Colon (tissue), 2 donors: ENCODE results near the gene PRDM16.
"Not testable (repeated sequence)": the region's sequence is repeated elsewhere in the genome, so short reads cannot be mapped to it uniquely, and the experiment has no call there.

Source experiments
- FAIRE-seq: peaks from 2 replicates; lab custom pipeline; 2012; peaks lifted over from hg19 to GRCh38; lab: Jason Lieb, UNC
- donor health status: control.
- donor health status: control.

The PRDM16 gene

DNA sequence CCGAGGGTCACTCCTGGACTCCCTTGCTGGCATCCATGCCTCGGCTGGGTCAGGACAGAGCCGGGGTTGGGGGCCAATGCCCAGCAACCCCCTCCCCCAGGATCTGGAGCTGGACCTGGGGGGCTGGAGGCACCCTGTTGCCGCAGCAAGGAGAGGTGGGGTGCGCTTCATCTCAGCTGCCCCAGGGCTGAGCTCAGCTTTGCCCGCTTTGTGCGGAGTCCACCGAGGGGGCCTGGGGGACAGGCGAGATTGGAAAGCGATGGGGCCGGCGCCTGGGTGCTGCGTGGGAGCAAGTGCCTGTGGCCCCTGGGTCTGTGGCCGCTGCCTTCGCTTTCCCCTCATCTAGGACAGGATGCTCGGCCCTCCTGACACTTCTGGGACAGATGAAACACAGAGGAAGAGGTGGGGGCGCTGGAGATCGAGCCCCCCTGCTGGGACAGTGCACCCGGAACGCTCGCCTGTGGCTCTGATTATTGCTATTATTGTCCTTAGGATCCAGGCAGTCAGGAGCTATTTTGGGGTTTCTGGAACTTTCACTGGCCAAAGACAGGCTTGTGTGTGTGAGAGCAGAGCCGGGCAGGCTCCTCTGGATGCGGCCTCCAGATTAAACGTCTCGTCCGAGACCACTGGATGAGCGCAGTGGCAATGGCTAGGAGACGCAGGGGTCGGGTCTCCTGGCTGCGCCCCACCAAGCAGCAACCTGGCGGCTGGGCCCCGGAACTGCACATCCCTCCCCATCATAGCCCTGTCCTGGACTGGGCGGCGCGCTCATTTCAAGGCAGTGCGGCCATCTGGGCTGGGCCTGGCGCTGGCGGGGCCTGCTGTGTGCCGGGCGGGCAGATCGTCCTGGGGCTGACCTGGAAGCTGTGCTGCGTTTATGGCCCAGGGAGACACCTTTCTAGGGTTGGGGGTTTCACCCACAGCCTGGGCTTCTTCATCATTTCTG is 13.8 kb downstream of the PRDM16 start:
- no peak for FAIRE-seq

DNA sequence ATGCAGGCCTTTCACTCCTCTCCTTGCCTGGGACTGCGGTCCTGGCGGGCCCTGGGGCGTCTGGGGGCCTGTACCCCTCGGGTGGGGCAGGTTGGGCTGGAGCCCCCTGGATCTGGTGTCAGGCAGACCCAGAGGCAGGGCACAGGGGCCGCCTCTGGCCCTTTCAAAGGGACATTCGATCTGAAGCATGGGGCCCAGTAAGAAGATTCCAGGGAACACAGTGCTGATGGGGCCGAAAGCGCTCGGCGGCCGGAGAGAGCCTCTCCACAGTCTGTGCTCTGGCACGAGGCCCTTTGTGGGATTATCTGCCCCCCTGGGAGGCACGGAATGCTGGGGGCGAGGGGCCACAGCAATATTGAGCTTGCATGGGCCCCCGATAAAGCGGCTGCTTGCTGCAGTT is 15.2 kb downstream of the PRDM16 start:
- FAIRE-seq, result no peak

- FAIRE-seq, result no peak
Measured at GRCh38 chr1:3084726-3085125, 15.7 kb downstream of the PRDM16 start.

- FAIRE-seq, result no peak
Measured at GRCh38 chr1:3085721-3086120, 16.7 kb downstream of the PRDM16 start.

DNA sequence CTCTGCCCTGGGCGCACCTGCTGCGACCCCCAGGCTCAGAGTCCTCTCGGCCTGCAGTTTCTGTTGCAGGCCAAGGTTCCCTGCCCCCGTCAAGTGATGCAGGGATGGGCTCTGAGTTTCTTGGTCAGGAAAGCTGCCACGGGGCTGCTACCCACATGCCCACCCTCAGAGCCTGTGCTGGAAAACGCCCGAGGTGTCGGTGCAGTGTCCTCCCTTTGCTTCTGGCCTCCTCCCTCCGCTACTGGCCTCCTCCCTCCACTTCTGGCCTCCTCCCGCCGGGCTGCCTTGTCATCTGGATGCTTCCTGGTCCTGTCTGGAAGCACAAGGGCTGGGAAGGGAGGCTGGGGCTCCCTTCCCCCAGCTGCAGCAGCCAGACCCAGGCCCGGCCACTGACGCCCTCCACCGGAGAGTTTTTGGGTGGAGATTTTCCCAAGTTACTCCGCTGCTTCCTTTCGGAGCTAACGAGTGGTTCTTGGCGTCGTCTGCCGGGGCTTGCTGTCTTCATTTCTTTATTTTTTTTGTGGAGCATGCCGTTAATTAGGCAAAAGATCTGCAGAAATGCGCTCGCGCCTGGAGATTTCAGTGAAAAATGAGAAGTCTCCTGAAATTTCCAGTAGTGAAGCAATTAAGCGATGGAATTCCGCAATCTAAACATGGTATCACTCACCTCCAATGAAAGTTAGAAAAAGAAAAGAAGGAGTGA is 17.4 kb downstream of the PRDM16 start:
- FAIRE-seq, result no peak

DNA sequence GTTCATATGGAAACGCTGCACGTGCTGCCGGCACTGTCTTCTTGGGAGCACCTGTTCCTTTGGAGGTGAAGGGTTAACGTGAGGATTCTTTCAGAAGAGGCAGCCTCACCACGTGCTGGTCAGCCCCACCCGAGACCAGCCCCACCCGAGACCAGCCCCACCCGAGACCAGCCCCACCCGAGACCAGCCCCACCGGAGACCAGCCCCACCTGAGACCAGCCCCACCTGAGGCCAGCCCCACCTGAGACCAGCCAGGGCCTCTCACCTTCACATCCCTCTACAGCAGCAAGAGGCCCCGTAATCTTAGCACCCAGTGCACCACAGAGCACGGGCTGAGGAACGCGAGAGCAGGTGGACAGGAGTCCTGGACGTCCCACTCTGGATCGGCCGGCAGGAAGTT is 18.0 kb downstream of the PRDM16 start:
- FAIRE-seq, result no peak

GRCh38 chr1:3087946-3088668 is 19.1 kb downstream of the PRDM16 start:
- not testable (repeated sequence) for FAIRE-seq

DNA sequence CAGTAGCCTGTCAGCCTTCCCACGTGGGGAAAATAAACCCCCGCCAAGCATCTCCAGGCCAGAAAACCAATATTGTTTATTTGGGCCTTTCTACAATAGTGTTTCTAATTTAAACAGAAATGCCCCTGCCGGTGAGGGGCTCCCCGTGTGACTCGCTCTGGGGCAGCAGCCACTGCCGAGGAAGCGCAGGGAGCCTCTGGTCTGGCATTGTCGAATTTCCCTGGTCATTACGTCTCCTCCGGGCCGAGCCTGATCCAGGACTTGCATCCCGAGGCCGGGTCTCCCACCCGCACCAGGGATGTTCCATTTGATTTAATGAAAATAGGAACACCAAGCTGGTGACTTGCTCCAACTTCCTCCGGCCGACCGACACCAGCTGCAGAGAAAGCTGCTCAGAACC is 20.5 kb downstream of the PRDM16 start:
- no peak for FAIRE-seq

- no peak for FAIRE-seq
Measured at GRCh38 chr1:3091334-3091733, 22.3 kb downstream of the PRDM16 start.

GRCh38 chr1:3092530-3092929 is 23.5 kb downstream of the PRDM16 start:
- no peak for FAIRE-seq

DNA sequence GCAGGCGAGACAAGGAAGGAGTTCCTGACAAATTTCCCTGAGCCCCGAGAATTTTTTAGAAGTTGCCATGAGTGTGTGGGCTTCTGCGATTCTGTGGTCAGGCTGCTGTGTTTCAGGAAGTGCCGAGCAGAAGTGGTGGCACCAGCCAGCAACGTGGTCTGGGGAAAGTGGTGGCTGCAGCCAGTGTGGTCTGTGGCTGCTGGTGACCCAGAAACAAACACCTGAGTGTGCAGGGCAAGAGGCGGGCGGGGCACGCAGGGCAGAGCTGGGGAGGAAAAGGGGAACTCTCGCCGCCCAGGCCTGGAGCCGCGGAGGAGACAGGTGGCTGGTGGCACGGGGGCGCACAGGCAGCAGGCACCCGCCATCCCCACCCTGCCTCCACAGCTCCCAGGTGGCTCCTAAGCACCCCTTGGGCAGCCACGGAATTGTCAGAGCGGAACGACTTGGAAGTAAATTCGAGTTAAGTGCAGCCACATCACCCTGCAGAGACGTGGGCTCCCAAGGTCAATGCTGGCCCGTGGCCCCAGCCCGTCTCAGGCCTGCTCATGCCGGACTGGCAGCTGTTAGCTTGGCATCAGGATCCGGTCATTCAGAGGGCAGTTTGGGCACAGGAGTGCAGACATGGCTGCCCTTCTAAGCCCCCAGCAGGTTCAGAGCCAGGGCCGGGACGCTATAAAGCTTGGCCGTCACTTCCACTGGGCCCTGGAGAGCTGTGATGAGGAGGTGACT is 25.1 kb downstream of the PRDM16 start:
- no peak for FAIRE-seq

- no peak for FAIRE-seq
Measured at GRCh38 chr1:3094863-3095780, 26.1 kb downstream of the PRDM16 start.

DNA sequence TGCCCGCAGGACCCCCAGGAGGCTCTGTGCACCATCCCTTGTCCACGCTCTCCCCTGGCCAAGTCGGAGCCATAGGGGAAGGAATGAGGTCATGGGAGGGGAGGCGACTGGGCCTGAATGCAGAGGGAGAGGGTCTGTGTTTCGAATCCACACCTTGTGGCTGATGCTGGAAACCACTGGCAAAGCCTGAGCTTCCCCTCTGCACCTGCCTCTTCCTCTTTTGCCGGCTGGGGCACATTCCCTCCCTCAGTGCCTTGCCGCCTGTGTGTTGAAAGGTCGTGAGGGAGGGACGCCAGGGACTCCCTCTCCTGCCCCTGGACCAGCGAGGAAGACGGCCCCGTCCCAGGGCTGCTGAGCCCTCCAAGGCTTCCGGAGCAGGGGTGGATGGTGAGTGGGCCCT is 27.3 kb downstream of the PRDM16 start:
- no peak for FAIRE-seq

DNA sequence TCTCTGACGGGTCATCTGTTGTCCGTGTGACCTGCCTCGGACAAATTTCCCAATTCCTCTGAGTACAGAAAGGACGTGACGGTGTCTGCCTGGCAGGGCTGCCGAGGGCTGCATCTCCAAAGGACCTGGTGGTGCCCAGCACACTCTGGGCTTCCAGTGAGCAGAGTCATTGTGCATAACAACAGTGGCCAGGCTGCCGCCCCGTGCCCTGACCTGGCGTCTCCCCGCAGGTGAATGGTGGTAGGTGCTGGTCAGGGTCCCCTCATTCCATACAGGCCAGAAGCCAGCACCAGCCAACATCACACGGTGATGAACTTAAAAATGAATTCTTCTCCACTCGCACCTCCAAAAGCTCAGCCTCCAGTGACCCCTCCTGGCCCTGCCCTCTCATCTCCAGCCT is 28.2 kb downstream of the PRDM16 start:
- FAIRE-seq, result no peak

GRCh38 chr1:3097861-3098260 is 28.9 kb downstream of the PRDM16 start:
- FAIRE-seq, result no peak

DNA sequence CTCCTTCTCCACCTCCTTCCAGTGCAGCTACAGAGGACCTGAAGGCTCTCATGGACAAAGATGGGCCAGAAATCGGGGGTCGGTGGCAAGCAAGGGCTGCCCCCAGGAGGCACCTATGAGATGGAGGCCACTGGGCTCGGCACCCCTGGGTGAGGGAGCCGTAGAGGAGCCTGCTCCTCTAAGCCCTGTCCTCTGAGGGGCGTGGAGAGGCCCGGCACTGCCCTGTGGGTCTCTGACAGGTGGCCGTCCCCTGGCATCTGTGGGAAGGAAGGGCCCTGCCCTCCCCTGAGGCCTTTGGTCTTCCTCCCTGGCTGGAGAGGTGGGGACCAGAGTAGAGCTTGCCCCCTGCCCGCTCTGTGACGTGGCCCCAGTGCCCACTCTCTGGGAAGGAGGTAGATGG is 30.9 kb downstream of the PRDM16 start:
- FAIRE-seq, result no peak

DNA sequence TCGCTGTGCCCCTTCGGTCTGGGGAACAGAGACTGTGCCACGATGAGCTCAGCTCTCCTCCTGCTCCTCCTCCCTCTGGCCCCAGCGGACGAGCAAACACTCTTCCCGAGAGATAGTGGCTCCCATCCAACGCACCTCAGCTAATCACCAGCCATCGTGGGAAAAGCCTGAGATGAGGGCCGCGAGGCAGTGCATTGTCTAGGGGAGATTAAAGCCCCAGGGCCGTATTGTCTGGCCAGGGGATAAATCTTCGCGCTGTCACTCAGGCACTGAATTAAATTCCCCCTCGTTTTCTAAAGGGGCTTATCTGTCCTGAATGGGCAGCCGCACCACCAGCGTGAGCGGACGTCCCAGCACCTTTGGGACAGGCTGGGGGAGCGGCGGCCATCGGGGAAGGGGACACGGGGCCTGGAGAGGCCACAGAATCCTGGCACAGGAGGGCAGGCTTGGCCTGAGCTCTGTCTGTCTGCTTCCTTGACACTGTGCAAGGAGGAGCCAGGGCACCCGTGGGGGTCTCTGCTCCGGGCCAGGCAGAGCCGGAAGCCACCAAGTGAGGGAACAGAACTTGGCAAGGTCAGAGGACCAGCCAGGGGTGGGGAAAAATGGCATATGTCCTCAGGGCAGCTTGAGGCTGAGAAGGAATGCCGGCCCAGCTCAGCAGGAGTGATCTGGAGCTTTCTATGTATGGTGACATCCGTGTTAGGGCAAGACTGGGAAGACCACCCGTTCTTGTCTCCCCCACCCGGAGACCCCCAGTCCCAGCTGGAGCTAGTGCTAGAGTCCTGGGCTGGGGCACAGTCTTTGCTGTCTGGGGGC is 32.3 kb downstream of the PRDM16 start:
- FAIRE-seq, result no peak

GRCh38 chr1:3102641-3103040 is 33.6 kb downstream of the PRDM16 start:
- FAIRE-seq, result no peak

DNA sequence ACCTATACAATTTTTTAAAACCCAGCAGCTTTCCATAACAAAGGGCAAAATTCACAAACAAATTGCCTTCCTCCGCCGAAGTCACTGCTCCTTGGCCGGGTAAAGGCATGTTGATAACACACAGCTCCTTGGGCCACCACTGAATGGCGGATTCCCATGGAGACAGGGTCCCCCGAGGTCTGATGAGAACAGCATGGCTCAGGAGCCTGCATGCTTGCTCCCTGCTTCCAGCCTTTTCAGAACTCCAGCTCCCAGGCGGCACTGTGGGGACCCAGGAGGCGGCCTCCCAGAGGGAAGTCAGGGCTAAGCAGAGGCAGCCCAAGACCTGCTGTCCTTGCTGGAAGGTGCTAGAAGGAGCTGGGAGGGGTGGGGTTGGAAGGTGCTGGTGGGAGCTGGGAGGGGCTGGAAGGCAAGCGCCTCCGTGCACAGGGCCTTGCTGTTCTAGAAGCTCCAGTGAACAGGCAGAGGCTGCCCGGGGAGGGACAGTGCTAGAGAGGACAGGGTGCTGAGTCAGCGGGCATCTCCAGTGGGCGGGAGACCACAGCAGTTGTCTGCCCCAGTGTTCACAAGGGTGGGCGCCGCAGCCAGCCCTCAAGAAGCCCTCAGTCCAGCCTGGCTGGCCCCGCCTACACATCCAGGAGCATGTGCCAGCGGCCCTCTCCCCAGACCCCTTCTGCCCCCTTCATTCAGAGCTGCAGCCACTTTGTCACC is 35.1 kb downstream of the PRDM16 start:
- no peak for FAIRE-seq
